ENCODE results near the gene NEK7. TPM values are rescaled to one million over a fixed set of nuclear protein-coding genes. Genes with fewer than 3 reads are reported as not detected.
A peak's percentile ranks its signal among the peaks of the same experiment; 100 is the strongest.

The NEK7 gene
- 7.8 and 10.0 TPM in 2 replicates for total RNA-seq (2021; fragmentation: NEBNext Ultra II Directional; extraction: Animal tissue kit (Norgen Biotek cat#: 25700))
- polyA plus RNA-seq (2011; rRNA removed): 3.5 and 5.1 TPM in 2 replicates
- polyA plus RNA-seq (2011; cell fraction: cytosol; rRNA removed): 4.9 TPM
- polyA plus RNA-seq (2011; cell fraction: nucleus; rRNA removed): 4.8 TPM
- 2.9 to 3.6 TPM (median 3.3 TPM) in 4 replicates for polyA plus RNA-seq (2012, experiment 1 of 2)
- 0.33 TPM for polyA plus RNA-seq (2012, experiment 2 of 2)
- 4.0 TPM for polyA plus RNA-seq (2013, experiment 1 of 2)
- polyA plus RNA-seq (2013, experiment 2 of 2): 3.5 TPM
- 14.2 and 15.6 TPM in 2 replicates for polyA minus RNA-seq (2011; rRNA and poly(A)+ RNA removed)
- polyA minus RNA-seq (2011; cell fraction: cytosol; rRNA and poly(A)+ RNA removed): 13.2 TPM
- 19.6 TPM for polyA minus RNA-seq (2011; cell fraction: nucleus; rRNA and poly(A)+ RNA removed)
- long read RNA-seq, experiment 1, full-length matches to known transcripts: 1 of 11 reads
- long read RNA-seq, experiment 1, partial matches to known transcripts: 1 of 11 reads
- long read RNA-seq, experiment 1, other reads (novel, unspliced or antisense): 9 of 11 reads
- long read RNA-seq, experiment 2, partial matches to known transcripts: 10 of 10 reads
- long read RNA-seq, experiment 2, other reads (novel, unspliced or antisense): 0 of 10 reads

GRCh38 chr1:198156745-198157240, at the start of gene NEK7:
TSS of gene NEK7 (plus strand) at chr1:198156998. CDS start at chr1:198232581, 75,583 bp downstream.
- peak within 1 kb of the TSS; percentile 41; the same call in 1 of the 2 replicates for H2BK5ac ChIP-seq (ENCODE audit: low read depth, low read length)
- peak within 1 kb of the TSS; percentile 58 to 92 (median 75) for H3K4me3 ChIP-seq (ENCODE audit: extremely low read depth in 1 of 4, insufficient read depth in 2 of 4, low read depth in 3 of 4, low read length in 4 of 4)
- no peak within 1 kb of the TSS for H4K91ac ChIP-seq (replicated peaks; ENCODE audit: insufficient read length, low read length)
- no peak within 1 kb of the TSS for H3K14ac ChIP-seq (ENCODE audit: insufficient read length)
- no peaks in the 10 kb centered on the region for H3K9me3 ChIP-seq (ENCODE audit: insufficient read depth in 2 of 2, low read depth in 1 of 2, low read length in 1 of 2)
- no peaks in the 10 kb centered on the region for H3K36me3 ChIP-seq (ENCODE audit: control insufficient read depth in 2 of 4, insufficient read depth in 4 of 4, low read length in 3 of 4)
- no peak within 1 kb of the TSS for H3K23ac ChIP-seq (ENCODE audit: insufficient read length)
- H3K4me2 ChIP-seq (ENCODE audit: insufficient read depth in 1 of 2, low read depth in 2 of 2, low read length in 2 of 2): peak within 1 kb of the TSS; percentile 84 to 85
- ChIA-PET CTCF (ENCODE audit: partially characterized antibody) (interaction anchor here (0.6 to 2.7 kb wide), 14 partner anchors 9 to 1024 kb away, joined by 3 to 18 read pairs (median 3); no protein-coding TSS in a partner anchor), POLR2A (ENCODE audit: partially characterized antibody) (interaction anchor here (1.1 kb wide), 2 partner anchors 45 to 55 kb away, joined by 3 read pairs; no protein-coding TSS in a partner anchor)
- no peak within 1 kb of the TSS for H3K4ac ChIP-seq (replicated peaks; ENCODE audit: insufficient read length, low read depth, low read length)
- DNase-seq (ENCODE audit: low read depth in 1 of 2, low spot score in 2 of 2) (peak; percentile 39 to 84), FAIRE-seq (no peak)
- H2BK15ac ChIP-seq (ENCODE audit: low read length): no peak within 1 kb of the TSS
- no peaks in the 10 kb centered on the region for H3K27me3 ChIP-seq (replicated peaks in 1 of 4; ENCODE audit: control insufficient read depth in 3 of 4, extremely low read depth in 1 of 4, insufficient read depth in 3 of 4, low read length in 3 of 4)
- H3K27ac ChIP-seq (ENCODE audit: low read depth, low read length): peak within 1 kb of the TSS; percentile 64
- peaks cover 8% of the 10 kb centered on the region; the same call in 1 of the 2 replicates for H3K23me2 ChIP-seq (ENCODE audit: low read depth, low read length)
- H4K8ac ChIP-seq (ENCODE audit: extremely low read depth, insufficient read depth, low read length): peak within 1 kb of the TSS; percentile 66; the same call in 1 of the 2 replicates
- no peak within 1 kb of the TSS for H2BK120ac ChIP-seq (replicated peaks; ENCODE audit: low read depth, low read length)
- peak within 1 kb of the TSS; percentile 20; the same call in 1 of the 2 replicates for H2BK12ac ChIP-seq (ENCODE audit: low read depth, low read length)
- H4K5ac ChIP-seq (ENCODE audit: insufficient read length, low read depth, low read length): peak within 1 kb of the TSS; percentile 56
- H3K18ac ChIP-seq (ENCODE audit: extremely low read depth, low read length): 0 out of 2 replicates have a peak within 1 kb of the TSS, but pooled peaks have one; percentile 27
- H3K79me1 ChIP-seq (ENCODE audit: low read depth, low read length): no peaks in the 10 kb centered on the region
- peak within 1 kb of the TSS; percentile 81 for H2AFZ ChIP-seq (ENCODE audit: low read length)
- 1% methylated on average over 51 of the region's 63 CpGs; no CpG with 5 or more reads in 1 of the 2 experiments for WGBS, 2 experiments (ENCODE audit: extremely low coverage in 1 of 2, insufficient coverage in 1 of 2, insufficient read length in 1 of 2, insufficient replicate concordance in 2 of 2, low coverage in 1 of 2, low lambda C conversion rate in 2 of 2, missing lambda C conversion rate in 1 of 2)
- H2BK20ac ChIP-seq (ENCODE audit: low read length): no peak within 1 kb of the TSS
- peaks cover 0 to 34% of the 10 kb centered on the region in 2 experiments; a peak in 2 of 4 replicates for H3K79me2 ChIP-seq (ENCODE audit: control insufficient read depth in 1 of 2, insufficient read depth in 2 of 2, low read length in 2 of 2)
- H2AK5ac ChIP-seq (ENCODE audit: low read depth, low read length): no peak within 1 kb of the TSS
- no peaks in the 10 kb centered on the region for H4K20me1 ChIP-seq (replicated peaks in 1 of 2; ENCODE audit: control insufficient read depth in 1 of 2, insufficient read depth in 2 of 2, low read length in 2 of 2)
- H3K56ac ChIP-seq (replicated peaks; ENCODE audit: insufficient read length, low read depth, low read length): no peak within 1 kb of the TSS
- peak within 1 kb of the TSS; percentile 52 to 88 (median 68) for H3K9ac ChIP-seq (replicated peaks in 1 of 4; ENCODE audit: extremely low read depth in 1 of 4, low read depth in 3 of 4, low read length in 3 of 4)
- peaks cover 0 to 16% (median 6%) of the 10 kb centered on the region in 4 experiments; a peak in 6 of 7 replicates for H3K4me1 ChIP-seq (replicated peaks in 1 of 4; ENCODE audit: control insufficient read depth in 3 of 4, insufficient read depth in 4 of 4, low read length in 3 of 4)
- TF ChIP-seq BCL11A (IDR thresholded peaks at IDR 0.05; ENCODE audit: low read depth in 2 of 2, low read length in 2 of 2) (no peak), SIN3A (conservative IDR thresholded peaks at IDR 0.05 in 1 of 2, IDR thresholded peaks at IDR 0.05 in 1 of 2; ENCODE audit: low read depth in 1 of 2, low read length in 2 of 2) (peak in 1 of 2 experiments; percentile 54; a peak in 1 of 4 replicates), NANOG (IDR thresholded peaks at IDR 0.05; ENCODE audit: insufficient read depth, low read depth, low read length, poor library complexity, severe bottlenecking) (no peak), ASH2L (IDR thresholded peaks at IDR 0.05; ENCODE audit: low read length) (peak; percentile 6), POLR2AphosphoS5 (IDR thresholded peaks at IDR 0.05; ENCODE audit: low read depth, low read length) (peak; percentile 49; the same call in 1 of the 2 replicates), JUN (IDR thresholded peaks at IDR 0.05; ENCODE audit: low read depth, low read length) (no peak), TAF1 (IDR thresholded peaks at IDR 0.05; ENCODE audit: low read depth, low read length) (peak; percentile 76), KDM4A (IDR thresholded peaks at IDR 0.05; ENCODE audit: low read depth, low read length, severe bottlenecking) (peak; percentile 91), TBP (IDR thresholded peaks at IDR 0.05; ENCODE audit: low read depth, low read length) (peak; percentile 30; the same call in 1 of the 2 replicates)

Measured in H1 (cell line).